ENCODE data around the gene GSTT2. TPM values are rescaled to one million over a fixed set of nuclear protein-coding genes. Genes with fewer than 3 reads are reported as not detected.

Gene GSTT2
- total and polyA plus RNA-seq, 2 donors (not counting 1 experiment from before 2014, with no cell fraction given) = not detected

DNA sequence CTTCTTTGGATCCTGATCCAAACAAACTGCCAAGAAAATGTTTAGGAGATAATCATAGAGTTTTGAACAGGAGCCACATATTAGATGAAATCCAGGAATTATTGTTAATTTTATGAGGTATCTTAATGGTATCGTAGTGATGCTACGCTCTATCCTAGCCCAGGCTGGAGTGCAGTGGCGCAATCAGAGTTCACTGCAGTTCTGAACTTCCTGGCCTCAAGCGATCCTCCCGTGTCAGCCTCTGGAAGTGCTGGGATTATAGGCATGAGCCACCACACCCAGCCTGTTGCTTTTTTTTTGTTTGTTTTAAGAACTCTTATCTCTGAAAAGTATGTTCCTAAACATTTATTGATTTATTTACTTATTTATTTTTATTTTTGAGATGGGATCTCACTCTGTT lies 22.9 kb downstream of the GSTT2 start:
- H3K79me2 ChIP-seq (ENCODE audit: control insufficient read depth, insufficient read depth, low read length) = no peaks in the 10 kb centered on the region
- intact Hi-C loops (cut with micrococcal nuclease) = no loop called here
- H2AFZ ChIP-seq (ENCODE audit: insufficient read depth, low read depth, low read length, poor library complexity, severe bottlenecking) = no peak overlapping the region
- H3K27ac Mint-ChIP-seq = no peak overlapping the region
- CTCF ChIA-PET = no interaction called here
- no peak for TF ChIP-seq EZH2 (IDR thresholded peaks at IDR 0.05; ENCODE audit: borderline replicate concordance, insufficient read depth, low read depth, low read length, poor library complexity, severe bottlenecking)
- TF ChIP-seq CTCF (IDR thresholded peaks at IDR 0.05) = no peak
- 100% methylated on average over 4 of the region's 5 CpGs for WGBS (ENCODE audit: insufficient coverage)
- H4K20me1 ChIP-seq (ENCODE audit: control insufficient read depth, insufficient read depth, low read length, poor library complexity, severe bottlenecking) = no peaks in the 10 kb centered on the region
- H3K27me3 ChIP-seq (replicated peaks in 1 of 4; ENCODE audit: control extremely low read depth in 1 of 4, control insufficient read depth in 3 of 4, insufficient read depth in 4 of 4, low read length in 3 of 4) = peaks cover 0 to 9% (median 2%) of the 10 kb centered on the region in 4 experiments
- H3K4me3 Mint-ChIP-seq = no peak overlapping the region
- peaks cover 0 to 3% (median 0%) of the 10 kb centered on the region in 3 donors for H3K9me3 ChIP-seq (ENCODE audit: control extremely low read depth in 1 of 3, control insufficient read depth in 2 of 3, insufficient read depth in 1 of 3, low read length in 2 of 3)
- H3K4me1 Mint-ChIP-seq = no peaks in the 10 kb centered on the region
- H3K36me3 ChIP-seq (replicated peaks in 1 of 2; ENCODE audit: control extremely low read depth in 1 of 2, control insufficient read depth in 1 of 2, extremely low read depth in 1 of 2, insufficient read depth in 2 of 2, low read length in 1 of 2) = no peaks in the 10 kb centered on the region
- H3K4me2 ChIP-seq (replicated peaks; ENCODE audit: low read depth, low read length, poor library complexity, severe bottlenecking) = no peak overlapping the region
- ATAC-seq (ENCODE audit: low read depth) = no peak
- POLR2A ChIA-PET = no interaction called here
- H3K4me1 ChIP-seq (ENCODE audit: control insufficient read depth in 2 of 2, insufficient read depth in 2 of 2, low read length in 2 of 2) = no peaks in the 10 kb centered on the region
- no peak overlapping the region for H3K9ac ChIP-seq (ENCODE audit: low read length)
- H3K9me3 Mint-ChIP-seq (ENCODE audit: insufficient read depth) = no peaks in the 10 kb centered on the region
- peaks cover 5% of the 10 kb centered on the region for H3K27me3 Mint-ChIP-seq
- DNase-seq = no peak
- no peak overlapping the region for H3K4me3 ChIP-seq (ENCODE audit: control extremely low read depth in 1 of 5, extremely low read depth in 1 of 5, insufficient read depth in 1 of 5, low read depth in 2 of 5, low read length in 4 of 5)
- H3K27ac ChIP-seq (ENCODE audit: low read length in 2 of 2) = no peak overlapping the region

GRCh38 chr22:24003887-24004286 lies 24.0 kb downstream of the GSTT2 start:
- H3K4me3 ChIP-seq (ENCODE audit: control extremely low read depth in 1 of 5, extremely low read depth in 1 of 5, insufficient read depth in 1 of 5, low read depth in 2 of 5, low read length in 4 of 5) = no peak overlapping the region
- intact Hi-C loops (cut with micrococcal nuclease) = no loop called here
- Mint-ChIP-seq H3K27me3 (peaks cover 5% of the 10 kb centered on the region), H3K9me3 (ENCODE audit: insufficient read depth) (no peaks in the 10 kb centered on the region), H3K4me1 (no peaks in the 10 kb centered on the region), H3K4me3 (no peak overlapping the region), H3K27ac (no peak overlapping the region)
- no peak overlapping the region for H3K4me2 ChIP-seq (replicated peaks; ENCODE audit: low read depth, low read length, poor library complexity, severe bottlenecking)
- peaks cover 0 to 3% (median 0%) of the 10 kb centered on the region in 3 donors for H3K9me3 ChIP-seq (ENCODE audit: control extremely low read depth in 1 of 3, control insufficient read depth in 2 of 3, insufficient read depth in 1 of 3, low read length in 2 of 3)
- H3K27me3 ChIP-seq (replicated peaks in 1 of 4; ENCODE audit: control extremely low read depth in 1 of 4, control insufficient read depth in 3 of 4, insufficient read depth in 4 of 4, low read length in 3 of 4) = peaks cover 0 to 9% (median 2%) of the 10 kb centered on the region in 4 experiments
- H3K36me3 ChIP-seq (replicated peaks in 1 of 2; ENCODE audit: control extremely low read depth in 1 of 2, control insufficient read depth in 1 of 2, extremely low read depth in 1 of 2, insufficient read depth in 2 of 2, low read length in 1 of 2) = no peaks in the 10 kb centered on the region
- H4K20me1 ChIP-seq (ENCODE audit: control insufficient read depth, insufficient read depth, low read length, poor library complexity, severe bottlenecking) = no peaks in the 10 kb centered on the region
- H3K79me2 ChIP-seq (ENCODE audit: control insufficient read depth, insufficient read depth, low read length) = no peaks in the 10 kb centered on the region
- CTCF ChIA-PET = no interaction called here
- POLR2A ChIA-PET = no interaction called here
- H3K27ac ChIP-seq (ENCODE audit: low read length in 2 of 2) = no peak overlapping the region
- no peak overlapping the region for H3K9ac ChIP-seq (ENCODE audit: low read length)
- no peaks in the 10 kb centered on the region for H3K4me1 ChIP-seq (ENCODE audit: control insufficient read depth in 2 of 2, insufficient read depth in 2 of 2, low read length in 2 of 2)
- H2AFZ ChIP-seq (ENCODE audit: insufficient read depth, low read depth, low read length, poor library complexity, severe bottlenecking) = no peak overlapping the region
- WGBS (ENCODE audit: insufficient coverage) = 90% methylated on average over 9 of the region's 9 CpGs
- DNase-seq (peak; percentile 14), ATAC-seq (ENCODE audit: low read depth) (no peak)
- TF ChIP-seq EZH2 (IDR thresholded peaks at IDR 0.05; ENCODE audit: borderline replicate concordance, insufficient read depth, low read depth, low read length, poor library complexity, severe bottlenecking) = no peak
- TF ChIP-seq CTCF (IDR thresholded peaks at IDR 0.05) = no peak

All from B cell (primary cell).